A673 (cell line): ENCODE results near the gene HMG20B.

Source experiments
- EZH2 ChIP-seq: fragments of 200-600 bp; sonication (generic); IDR thresholded peaks from 2 replicates; pipeline ENCODE4 v1.6.1; 2017; ENCODE audit warnings: borderline replicate concordance, low read depth, mild to moderate bottlenecking, mixed read lengths, antibody characterized with exemption, low read length; ENCODE audit not compliant: poor library complexity, severe bottlenecking
- TF ChIP-seq, protein P1 (sequence below): fragments of 300-800, 200-600 bp; sonication (generic); conservative IDR thresholded peaks from 2 replicates; pipeline ENCODE4 v1.5.1; 2017; ENCODE audit warnings: low read depth, mild to moderate bottlenecking, antibody characterized with exemption, low read length, moderate library complexity, mixed read lengths

DNA sequence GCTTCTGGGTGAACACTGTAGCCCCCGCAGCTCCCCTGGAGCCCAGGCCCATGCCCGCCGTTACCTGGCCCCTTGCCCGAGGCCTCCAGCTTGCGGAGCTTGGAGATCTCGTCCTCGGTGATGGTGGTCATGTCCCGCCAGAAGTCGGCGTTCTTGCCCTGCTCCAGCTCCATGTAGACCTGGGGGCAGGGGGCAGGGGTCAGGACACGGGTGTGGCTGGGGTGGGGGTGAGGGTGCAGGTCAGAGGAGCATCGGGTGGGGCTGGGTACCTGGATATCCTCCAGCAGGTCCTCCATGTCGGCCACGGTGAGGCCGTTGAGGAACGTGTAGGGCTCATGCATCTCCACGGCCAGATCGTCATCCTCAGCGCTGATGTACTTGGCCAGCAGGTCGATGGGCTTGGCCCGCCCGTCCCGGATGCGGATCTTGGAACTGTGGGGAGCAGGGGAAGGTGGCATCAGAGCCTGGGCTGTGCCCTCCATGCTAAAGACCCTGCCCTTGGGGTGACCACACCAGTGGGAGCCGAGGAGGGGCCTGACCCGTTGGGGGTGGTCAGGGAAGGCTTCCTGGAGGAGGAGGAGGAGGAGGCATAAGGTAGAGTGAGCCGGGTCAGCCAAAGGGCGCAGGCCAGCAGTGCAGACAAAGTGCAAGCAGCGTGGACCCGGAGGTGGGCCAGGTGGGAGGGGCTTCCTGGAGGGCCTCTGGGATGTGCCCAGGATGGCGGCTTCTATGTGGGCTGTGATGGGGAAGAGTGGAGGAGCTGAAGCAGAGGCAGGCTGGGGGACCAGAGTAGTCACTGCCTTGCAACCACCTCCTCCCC lies 46.3 kb downstream of the HMG20B start:
- TF ChIP-seq, protein P1, sequence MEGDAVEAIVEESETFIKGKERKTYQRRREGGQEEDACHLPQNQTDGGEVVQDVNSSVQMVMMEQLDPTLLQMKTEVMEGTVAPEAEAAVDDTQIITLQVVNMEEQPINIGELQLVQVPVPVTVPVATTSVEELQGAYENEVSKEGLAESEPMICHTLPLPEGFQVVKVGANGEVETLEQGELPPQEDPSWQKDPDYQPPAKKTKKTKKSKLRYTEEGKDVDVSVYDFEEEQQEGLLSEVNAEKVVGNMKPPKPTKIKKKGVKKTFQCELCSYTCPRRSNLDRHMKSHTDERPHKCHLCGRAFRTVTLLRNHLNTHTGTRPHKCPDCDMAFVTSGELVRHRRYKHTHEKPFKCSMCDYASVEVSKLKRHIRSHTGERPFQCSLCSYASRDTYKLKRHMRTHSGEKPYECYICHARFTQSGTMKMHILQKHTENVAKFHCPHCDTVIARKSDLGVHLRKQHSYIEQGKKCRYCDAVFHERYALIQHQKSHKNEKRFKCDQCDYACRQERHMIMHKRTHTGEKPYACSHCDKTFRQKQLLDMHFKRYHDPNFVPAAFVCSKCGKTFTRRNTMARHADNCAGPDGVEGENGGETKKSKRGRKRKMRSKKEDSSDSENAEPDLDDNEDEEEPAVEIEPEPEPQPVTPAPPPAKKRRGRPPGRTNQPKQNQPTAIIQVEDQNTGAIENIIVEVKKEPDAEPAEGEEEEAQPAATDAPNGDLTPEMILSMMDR: peak; percentile 15; the same call in 1 of the 2 replicates
- no peak for TF ChIP-seq EZH2
